ENCODE data around the gene DDN. TPM values are rescaled to one million over a fixed set of nuclear protein-coding genes. Genes with fewer than 3 reads are reported as not detected.

Gene DDN
- total RNA-seq, 4 donors from 2014 or later, result 0.12 to 0.65 TPM; not detected in 2

- DNase-seq (ENCODE audit: low spot score), result no peak
- TF ChIP-seq, protein P1, sequence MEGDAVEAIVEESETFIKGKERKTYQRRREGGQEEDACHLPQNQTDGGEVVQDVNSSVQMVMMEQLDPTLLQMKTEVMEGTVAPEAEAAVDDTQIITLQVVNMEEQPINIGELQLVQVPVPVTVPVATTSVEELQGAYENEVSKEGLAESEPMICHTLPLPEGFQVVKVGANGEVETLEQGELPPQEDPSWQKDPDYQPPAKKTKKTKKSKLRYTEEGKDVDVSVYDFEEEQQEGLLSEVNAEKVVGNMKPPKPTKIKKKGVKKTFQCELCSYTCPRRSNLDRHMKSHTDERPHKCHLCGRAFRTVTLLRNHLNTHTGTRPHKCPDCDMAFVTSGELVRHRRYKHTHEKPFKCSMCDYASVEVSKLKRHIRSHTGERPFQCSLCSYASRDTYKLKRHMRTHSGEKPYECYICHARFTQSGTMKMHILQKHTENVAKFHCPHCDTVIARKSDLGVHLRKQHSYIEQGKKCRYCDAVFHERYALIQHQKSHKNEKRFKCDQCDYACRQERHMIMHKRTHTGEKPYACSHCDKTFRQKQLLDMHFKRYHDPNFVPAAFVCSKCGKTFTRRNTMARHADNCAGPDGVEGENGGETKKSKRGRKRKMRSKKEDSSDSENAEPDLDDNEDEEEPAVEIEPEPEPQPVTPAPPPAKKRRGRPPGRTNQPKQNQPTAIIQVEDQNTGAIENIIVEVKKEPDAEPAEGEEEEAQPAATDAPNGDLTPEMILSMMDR (IDR thresholded peaks at IDR 0.05), result no peak
Observed at GRCh38 chr12:49026101-49026500, 26.9 kb upstream of the DDN start.

GRCh38 chr12:49025463-49025862, 26.3 kb upstream of the DDN start:
- ATAC-seq (ENCODE audit: low FRiP score), result no peak
- no peak for DNase-seq (ENCODE audit: low spot score)
- TF ChIP-seq, protein P1 (IDR thresholded peaks at IDR 0.05), result no peak

More at GRCh38 chr12:49026101-49026500, 26.9 kb upstream of the DDN start:
- ATAC-seq (ENCODE audit: low FRiP score), result no peak

- TF ChIP-seq, protein P1 (IDR thresholded peaks at IDR 0.05), result no peak
- ATAC-seq (ENCODE audit: low FRiP score) (no peak), DNase-seq (ENCODE audit: low spot score) (no peak)
Observed at GRCh38 chr12:49024543-49024942, 25.4 kb upstream of the DDN start.

- TF ChIP-seq, protein P1 (IDR thresholded peaks at IDR 0.05), result no peak
- ATAC-seq (ENCODE audit: low FRiP score) (no peak), DNase-seq (ENCODE audit: low spot score) (no peak)
Observed at GRCh38 chr12:49023812-49024211, 24.6 kb upstream of the DDN start.

DNA sequence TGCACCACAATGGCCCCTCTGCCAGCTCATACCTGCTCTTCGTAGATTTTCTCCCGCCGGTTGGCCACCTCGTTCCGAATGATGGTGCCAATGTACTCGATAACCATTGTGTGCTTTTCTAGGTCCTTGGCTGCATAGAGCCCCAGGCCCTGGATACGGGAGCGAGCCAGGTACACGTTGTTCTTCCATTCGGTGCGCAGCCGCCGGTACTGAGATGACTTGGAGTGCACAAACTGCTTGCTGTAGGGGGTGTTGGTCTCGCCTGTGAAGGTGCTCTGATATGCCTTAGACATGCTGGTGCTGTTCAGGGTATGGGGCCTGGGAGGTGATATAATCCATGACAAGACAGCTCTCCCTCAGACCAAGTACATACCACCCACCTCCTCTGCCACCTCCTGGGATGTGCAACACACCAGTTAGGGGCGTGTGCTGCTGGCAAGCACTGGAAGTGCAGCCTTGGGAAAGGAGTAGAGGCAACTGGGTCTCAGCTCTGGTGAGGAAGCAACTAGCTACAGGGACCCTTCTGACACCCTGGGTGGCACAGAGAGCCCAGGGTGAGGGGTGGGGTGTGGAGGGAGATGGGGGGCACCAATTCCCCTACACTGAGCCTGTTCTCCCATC, 23.5 kb upstream of the DDN start:
- ATAC-seq (ENCODE audit: low FRiP score) (no peak), DNase-seq (ENCODE audit: low spot score) (no peak)
- TF ChIP-seq, protein P1 (IDR thresholded peaks at IDR 0.05), result no peak

DNA sequence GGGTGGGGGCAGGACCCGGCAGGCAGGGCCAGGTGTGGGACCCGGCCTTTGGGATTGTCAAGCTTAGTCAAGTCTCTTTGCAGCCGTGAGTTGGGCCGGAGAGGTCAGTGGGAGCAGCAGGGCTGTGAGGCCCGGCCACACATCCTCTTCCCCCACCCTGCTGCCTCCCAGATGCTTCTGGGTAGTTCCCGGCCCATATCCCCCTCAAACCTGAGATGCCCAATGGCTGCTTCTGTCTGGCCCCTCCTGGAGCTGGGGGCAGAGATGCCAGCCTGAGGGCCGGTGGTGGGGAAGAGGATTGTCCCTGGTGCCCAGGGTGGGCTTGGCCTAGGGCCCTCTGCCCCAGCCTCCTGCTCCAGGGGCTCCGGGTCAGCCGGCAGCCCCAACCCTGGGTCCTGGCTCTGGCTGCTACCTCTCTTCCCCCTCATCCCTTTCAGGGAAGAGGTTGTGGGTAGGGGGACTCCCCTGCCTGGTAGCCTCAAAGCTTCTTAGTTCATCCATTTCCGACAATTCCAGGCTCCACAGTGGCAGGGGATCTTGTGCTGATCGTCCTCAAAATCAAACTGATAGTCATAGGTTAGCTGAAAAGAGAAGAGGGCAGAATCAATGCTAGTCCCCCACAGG, 22.2 kb upstream of the DDN start:
- TF ChIP-seq, protein P1 (IDR thresholded peaks at IDR 0.05), result no peak
- ATAC-seq (ENCODE audit: low FRiP score), result no peak
- DNase-seq (ENCODE audit: low spot score), result no peak

DNA sequence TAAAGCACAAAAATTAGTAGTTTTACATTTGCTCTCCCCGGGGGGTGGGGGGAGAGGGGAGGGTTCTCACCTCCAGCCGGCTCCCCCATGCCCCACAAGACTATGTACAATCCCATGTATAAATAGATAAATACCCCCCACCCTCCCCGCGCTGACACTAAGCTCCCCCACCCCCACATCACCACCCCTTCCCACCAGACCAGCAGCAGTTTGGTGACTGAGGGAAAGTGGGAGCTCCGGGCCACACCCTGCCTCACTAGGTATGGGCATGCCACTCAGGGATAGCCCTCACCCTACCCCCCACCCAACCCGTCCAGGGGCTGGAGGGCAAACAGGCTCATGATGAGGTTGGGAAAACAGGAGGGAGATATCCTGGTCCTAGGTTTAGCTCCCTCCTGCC, 21.3 kb upstream of the DDN start:
- TF ChIP-seq, protein P1 (IDR thresholded peaks at IDR 0.05), result no peak
- ATAC-seq (ENCODE audit: low FRiP score) (no peak), DNase-seq (ENCODE audit: low spot score) (no peak)

Measured in omental fat pad (tissue), 4 donors.